WI38 (cell line): Measurements from ENCODE around the gene PIGC.

Experiments
- H3K4me3 ChIP-seq: 2 replicates; pipeline ENCODE4 v1.5.1; 2011; ENCODE audit warnings: low read depth, mild to moderate bottlenecking, control low read depth, low read length
- TF ChIP-seq, protein P1 (sequence below): IDR thresholded peaks from 2 replicates; pipeline ENCODE4 v1.5.1; 2012; ENCODE audit warnings: low read depth, mild to moderate bottlenecking, control low read depth, low read length

PIGC gene

DNA sequence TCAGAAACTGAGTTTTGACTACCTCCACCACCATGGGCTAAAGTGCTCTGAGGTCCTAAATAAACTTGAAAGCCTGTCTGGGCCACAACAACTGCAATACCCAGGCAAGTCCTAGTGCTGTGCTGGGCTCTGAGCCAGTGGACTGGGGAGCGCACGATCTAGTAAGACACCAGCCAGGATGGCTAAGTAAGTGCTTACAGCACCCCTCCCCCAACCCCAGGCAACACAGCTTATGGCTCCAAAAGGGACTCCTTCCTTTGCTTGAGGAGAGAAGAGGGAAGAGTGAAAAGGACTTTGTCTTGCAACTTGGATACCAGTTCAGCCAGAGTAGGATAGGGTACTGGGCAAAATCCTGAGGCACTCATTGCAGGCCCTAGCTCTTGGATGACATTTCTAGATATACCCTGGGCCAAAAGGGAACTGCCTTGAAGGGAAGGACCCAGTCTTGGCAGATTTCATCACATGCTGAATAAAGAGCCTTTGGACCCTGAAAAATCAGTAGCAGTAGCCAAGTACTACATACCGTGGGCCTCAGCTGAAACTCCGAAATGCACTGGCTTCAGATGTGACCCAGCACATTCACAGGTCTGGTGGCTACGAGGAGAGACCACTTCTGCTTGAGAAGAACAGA, 21.8 kb downstream of the PIGC start:
- no peak overlapping the region for H3K4me3 ChIP-seq
- TF ChIP-seq, protein P1, sequence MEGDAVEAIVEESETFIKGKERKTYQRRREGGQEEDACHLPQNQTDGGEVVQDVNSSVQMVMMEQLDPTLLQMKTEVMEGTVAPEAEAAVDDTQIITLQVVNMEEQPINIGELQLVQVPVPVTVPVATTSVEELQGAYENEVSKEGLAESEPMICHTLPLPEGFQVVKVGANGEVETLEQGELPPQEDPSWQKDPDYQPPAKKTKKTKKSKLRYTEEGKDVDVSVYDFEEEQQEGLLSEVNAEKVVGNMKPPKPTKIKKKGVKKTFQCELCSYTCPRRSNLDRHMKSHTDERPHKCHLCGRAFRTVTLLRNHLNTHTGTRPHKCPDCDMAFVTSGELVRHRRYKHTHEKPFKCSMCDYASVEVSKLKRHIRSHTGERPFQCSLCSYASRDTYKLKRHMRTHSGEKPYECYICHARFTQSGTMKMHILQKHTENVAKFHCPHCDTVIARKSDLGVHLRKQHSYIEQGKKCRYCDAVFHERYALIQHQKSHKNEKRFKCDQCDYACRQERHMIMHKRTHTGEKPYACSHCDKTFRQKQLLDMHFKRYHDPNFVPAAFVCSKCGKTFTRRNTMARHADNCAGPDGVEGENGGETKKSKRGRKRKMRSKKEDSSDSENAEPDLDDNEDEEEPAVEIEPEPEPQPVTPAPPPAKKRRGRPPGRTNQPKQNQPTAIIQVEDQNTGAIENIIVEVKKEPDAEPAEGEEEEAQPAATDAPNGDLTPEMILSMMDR: no peak

DNA sequence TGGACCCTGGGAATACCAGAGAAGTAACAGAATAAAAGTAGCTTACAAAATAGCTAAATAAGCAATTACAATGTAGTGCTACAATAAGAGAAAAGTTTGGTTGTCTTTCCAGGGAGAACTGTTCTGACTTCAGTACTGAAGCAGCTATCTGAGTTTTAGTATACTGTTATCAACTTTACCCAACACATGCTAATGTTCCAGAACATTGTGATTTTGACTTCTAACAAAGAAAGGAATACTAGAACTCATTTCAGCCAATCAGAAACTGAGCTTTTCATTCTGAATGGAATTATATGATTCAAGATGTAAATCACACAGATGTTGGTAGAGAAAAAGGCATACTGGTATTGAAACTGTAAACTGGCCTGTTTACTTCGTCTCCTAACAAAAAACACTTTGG, 23.5 kb downstream of the PIGC start, which contains the start of gene C1orf105:
TSS of gene C1orf105 (plus strand) at position 301 of the 400 bp plus-strand sequence. CDS start 201 bp downstream, outside the sequence.
- TF ChIP-seq, protein P1: no peak
- no peak within 1 kb of the TSS for H3K4me3 ChIP-seq

DNA sequence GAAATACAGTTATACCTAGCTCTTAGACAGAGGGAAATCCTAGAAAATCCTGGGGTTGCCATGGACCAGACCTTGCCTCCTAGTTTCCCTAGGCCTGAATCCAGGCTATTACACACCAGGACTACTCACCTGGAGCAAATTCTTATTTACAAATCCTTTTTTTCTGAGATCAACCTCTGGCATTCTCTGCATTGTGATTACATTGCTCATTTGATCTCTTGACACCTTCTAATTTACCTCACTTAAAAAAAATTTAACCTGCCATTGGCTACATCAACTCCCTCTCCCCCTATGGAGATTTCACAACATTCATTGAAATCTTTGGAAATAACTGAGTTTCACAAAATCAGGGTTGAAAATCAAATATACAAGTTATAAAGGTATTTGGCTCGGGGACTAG, 26.3 kb downstream of the PIGC start:
- TF ChIP-seq, protein P1: no peak
- H3K4me3 ChIP-seq: no peak overlapping the region

DNA sequence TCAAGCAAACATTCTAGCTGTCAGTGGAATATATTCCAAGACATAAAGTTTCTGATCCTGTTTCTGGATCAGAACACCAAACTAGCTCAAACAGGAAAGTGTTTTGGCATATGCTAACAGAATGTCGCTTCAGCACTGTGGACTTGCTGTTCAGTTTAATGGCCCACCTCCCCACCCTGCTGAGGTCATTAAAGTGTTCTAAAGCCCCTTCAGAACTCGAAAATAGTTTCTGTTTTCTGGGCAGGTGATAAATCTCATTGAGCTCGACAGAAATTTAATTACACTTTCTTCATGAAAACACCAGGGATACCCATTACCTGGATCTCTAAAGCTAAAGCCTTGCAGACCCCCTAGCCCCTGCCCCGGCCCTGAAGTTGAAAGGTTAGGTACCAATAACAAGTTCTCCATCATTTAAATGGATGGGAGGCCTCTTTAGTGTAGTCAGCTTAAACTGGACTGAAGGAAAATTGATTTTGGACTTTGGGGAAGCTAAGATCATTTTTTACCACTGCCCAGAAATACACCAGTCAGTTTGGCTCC, 27.3 kb downstream of the PIGC start:
- TF ChIP-seq, protein P1: no peak
- H3K4me3 ChIP-seq: no peak overlapping the region

DNA sequence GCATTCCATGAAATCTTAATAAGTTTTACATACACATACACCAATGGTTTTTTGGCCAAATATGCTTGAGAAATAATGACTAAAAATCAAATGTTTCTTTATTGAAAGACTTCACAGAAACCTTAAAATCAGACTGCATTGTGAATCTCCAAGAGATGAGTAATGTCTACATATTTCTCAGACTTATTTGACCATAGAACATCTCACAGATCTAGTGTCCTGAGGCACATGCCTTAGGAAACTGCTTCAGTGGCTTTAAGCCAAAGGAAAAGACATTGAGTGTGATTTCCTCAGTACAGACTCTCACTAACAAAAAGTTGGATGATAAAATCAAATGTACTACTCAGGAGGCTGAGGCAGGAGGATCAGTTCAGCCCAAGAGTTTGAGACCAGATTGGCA, 29.5 kb downstream of the PIGC start:
- TF ChIP-seq, protein P1: no peak
- H3K4me3 ChIP-seq: no peak overlapping the region

DNA sequence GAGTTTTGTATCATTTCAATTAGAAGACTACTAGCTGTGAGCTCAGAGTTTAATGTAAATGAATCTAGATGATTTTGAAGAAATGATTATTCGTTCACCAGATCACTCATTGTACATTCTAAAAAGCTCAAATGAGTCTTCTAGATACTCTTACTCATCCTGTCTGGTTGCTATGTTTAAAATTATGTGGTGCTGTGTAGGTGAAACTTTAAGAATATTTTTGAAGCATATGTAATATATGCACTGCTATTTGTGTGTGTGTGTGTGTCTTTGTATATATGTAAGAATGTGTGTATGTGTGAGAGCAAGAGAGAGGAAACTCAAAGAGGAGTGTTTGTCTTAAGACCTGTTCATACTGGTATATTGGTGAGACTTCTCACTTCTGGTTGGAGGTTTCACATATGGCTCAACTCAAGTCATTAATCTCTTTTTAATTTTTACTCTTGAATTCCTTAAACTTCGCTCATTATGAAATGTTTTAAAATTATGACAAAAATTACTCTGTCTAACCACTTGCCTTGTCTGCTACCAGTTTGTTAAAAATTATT, 32.0 kb downstream of the PIGC start:
- TF ChIP-seq, protein P1: no peak
- H3K4me3 ChIP-seq: no peak overlapping the region

DNA sequence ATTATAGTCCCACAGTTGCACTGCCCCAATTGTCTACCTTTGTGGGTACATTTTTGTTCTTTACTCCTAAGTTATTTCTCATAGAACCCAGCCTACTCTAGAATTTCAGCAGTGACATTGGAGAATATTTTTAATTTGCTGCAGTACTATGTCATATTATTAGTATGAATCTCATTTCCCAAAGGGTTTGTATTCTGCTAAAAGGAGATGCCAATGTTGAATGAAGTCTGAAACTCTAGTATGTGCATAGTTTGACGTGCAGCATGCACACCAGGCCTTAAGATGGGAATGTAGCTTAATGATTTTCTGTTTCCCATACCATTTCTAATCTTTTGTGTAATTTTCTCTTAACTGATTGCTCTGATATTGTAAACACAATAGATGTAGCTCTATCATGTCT, 33.8 kb downstream of the PIGC start:
- H3K4me3 ChIP-seq: no peak overlapping the region
- TF ChIP-seq, protein P1: no peak
